NCI-H345 (cell line): Measurements from ENCODE around the gene TMPRSS15.

Experiments used
- DNase-seq: peaks from one replicate; lab custom pipeline; 2025; lab: John Stamatoyannopoulos, UW

Gene TMPRSS15

DNA sequence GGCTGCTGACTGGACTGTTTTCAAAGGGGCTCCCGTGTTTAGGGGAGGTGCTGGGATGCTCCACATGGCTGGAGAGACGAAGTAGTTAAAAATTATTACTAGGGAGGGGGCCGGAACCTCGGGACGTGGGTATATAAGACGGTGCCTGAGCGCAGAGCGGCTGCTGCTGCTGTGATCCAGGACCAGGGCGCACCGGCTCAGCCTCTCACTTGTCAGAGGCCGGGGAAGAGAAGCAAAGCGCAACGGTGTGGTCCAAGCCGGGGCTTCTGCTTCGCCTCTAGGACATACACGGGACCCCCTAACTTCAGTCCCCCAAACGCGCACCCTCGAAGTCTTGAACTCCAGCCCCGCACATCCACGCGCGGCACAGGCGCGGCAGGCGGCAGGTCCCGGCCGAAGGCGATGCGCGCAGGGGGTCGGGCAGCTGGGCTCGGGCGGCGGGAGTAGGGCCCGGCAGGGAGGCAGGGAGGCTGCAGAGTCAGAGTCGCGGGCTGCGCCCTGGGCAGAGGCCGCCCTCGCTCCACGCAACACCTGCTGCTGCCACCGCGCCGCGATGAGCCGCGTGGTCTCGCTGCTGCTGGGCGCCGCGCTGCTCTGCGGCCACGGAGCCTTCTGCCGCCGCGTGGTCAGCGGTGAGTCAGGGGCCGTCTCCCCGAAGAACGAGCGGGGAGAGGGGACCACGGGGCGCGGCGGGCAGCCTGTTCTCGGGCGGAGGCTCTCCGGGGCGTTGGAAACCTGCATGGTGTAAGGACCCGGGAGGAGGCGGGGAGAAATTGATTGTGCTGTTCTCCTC, 158.7 kb downstream of the TMPRSS15 start, which contains the start of gene CHODL:
CHODL (plus strand) TSS at position 163 of the 793 bp plus-strand sequence; CDS start at position 554, 391 bp downstream.
- peak; percentile 66 for DNase-seq

DNA sequence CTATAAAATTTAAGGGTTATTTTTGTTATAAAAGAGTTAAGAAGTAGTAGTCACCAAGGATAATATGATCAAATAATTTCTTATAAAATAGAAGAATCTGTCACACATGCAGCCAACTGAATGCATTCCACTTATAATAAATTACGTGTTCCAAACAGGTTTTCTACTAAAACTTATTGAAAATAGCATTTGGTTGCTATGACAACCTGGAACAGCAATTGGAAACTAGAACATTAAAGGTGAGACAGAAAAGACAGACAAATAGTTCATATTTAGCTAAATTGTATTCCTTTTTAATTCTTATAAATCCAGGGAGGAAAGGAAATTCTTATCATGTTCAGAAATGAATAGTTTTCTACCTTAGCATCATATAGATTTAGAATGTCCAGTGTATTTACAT, 168.0 kb downstream of the TMPRSS15 start:
- no peak for DNase-seq

GRCh38 chr21:18228060-18228739, 175.4 kb downstream of the TMPRSS15 start:
- DNase-seq = no peak

DNA sequence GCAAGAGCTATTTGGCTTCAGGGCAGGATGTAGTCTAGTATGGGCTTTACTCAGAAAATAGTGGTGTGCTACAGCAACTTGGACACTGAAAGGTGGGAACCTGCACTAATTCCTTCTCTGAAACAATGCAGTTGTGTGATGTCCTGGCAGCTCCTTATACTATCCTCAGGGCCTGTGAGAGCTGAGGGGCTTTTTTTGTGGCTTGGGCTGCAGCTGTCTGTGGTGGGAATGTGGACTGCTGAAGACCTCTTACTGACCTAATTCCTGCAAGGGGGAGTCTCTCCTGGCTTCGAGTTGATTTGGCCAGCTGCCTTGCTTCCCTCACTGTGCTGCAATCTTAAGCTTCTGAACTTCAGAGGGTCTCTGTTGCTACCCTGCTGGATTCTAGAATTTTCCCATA, 181.2 kb downstream of the TMPRSS15 start:
- no peak for DNase-seq

DNA sequence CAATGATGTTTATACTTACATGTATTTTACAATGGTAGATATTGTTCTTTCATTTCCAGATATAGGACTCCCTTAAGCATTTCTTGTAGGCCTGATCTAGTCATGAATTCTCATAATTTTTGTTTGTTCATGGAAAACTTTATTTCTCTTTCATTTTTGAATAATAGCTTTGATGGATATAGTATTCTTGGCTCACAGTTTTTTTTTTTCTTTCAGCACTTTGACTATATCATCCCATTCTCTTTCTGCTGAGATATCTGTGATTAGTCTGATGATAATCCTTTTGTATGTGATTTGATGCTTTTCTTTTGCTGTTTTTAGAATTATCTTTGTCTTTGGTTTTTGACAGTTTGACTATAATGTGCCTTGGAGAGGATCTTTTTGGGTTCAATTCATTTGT, 183.1 kb downstream of the TMPRSS15 start:
- DNase-seq = no peak
